OCI-LY3 (cell line): ENCODE results near the gene CARD19.
"Not testable (repeated sequence)": the region's sequence is repeated elsewhere in the genome, so short reads cannot be mapped to it uniquely, and the experiment has no call there.

Experiments
- H2AFZ ChIP-seq: fragments of 200-600, 300-600 bp; shearing (Covaris generic); 2 replicates; pipeline ENCODE4 v1.6.0; 2014; ENCODE audit warnings: antibody characterized with exemption, low read depth, low read length
- H3K27ac ChIP-seq: fragments of 200-600, 300-600 bp; sonication (generic); 2 replicates; pipeline ENCODE4 v1.5.1; 2014; ENCODE audit warnings: mild to moderate bottlenecking, low read length, moderate library complexity, mixed read lengths
- H3K27me3 ChIP-seq: fragments of 200-600, 300-600 bp; sonication (generic); 2 replicates; pipeline ENCODE4 v1.6.1; 2014; ENCODE audit warnings: low read depth, low read length, mixed read lengths
- H3K36me3 ChIP-seq: fragments of 200-600, 300-600 bp; sonication (generic); replicated peaks from 2 replicates; pipeline ENCODE3; 2014; ENCODE audit warnings: low read depth, low read length, mixed read lengths
- H3K4me1 ChIP-seq: fragments of 300-600, 200-600 bp; sonication (generic); 2 replicates; pipeline ENCODE4 v1.6.1; 2014; ENCODE audit warnings: low read length, mixed read lengths
- H3K4me2 ChIP-seq: fragments of 200-600, 300-600 bp; sonication (generic); 2 replicates; pipeline ENCODE4 v1.6.1; 2014; ENCODE audit warnings: low read length, mixed read lengths
- H3K4me3 ChIP-seq: fragments of 300-600, 200-600 bp; sonication (generic); 2 replicates; pipeline ENCODE4 v1.5.1; 2014; ENCODE audit warnings: antibody characterized with exemption, mild to moderate bottlenecking, low read length, moderate library complexity
- H3K79me2 ChIP-seq: fragments of 300-600, 200-600 bp; shearing (Covaris generic); 2 replicates; pipeline ENCODE4 v1.6.1; 2014; ENCODE audit warnings: mild to moderate bottlenecking, low read length, mixed read lengths
- H3K9ac ChIP-seq: fragments of 300-600, 200-600 bp; shearing (Covaris generic); 2 replicates; pipeline ENCODE4 v1.6.0; 2014; ENCODE audit warnings: mild to moderate bottlenecking, low read length, moderate library complexity
- H3K9me3 ChIP-seq: fragments of 200-600, 300-600 bp; shearing (Covaris generic); 2 replicates; pipeline ENCODE4 v1.6.1; 2014; ENCODE audit warnings: low read length, mixed read lengths; ENCODE audit not compliant: insufficient read depth
- H4K20me1 ChIP-seq: fragments of 200-600, 300-600 bp; sonication (generic); 2 replicates; pipeline ENCODE4 v1.6.1; 2016; ENCODE audit warnings: low read length, mixed read lengths; ENCODE audit not compliant: insufficient read depth
- EZH2phosphoT487 ChIP-seq: fragments of 200-600 bp; shearing (Covaris generic); IDR thresholded peaks from 2 replicates; pipeline ENCODE4 v1.6.1; 2018; ENCODE audit warnings: antibody characterized with exemption, mixed run types, low read depth
- TF ChIP-seq, protein P1 (sequence below): fragments of 200-600, 300-600 bp; sonication (generic); IDR thresholded peaks from 2 replicates; pipeline ENCODE4 v1.5.1; 2014; ENCODE audit warnings: antibody characterized with exemption, low read length, low read depth

The CARD19 gene

DNA sequence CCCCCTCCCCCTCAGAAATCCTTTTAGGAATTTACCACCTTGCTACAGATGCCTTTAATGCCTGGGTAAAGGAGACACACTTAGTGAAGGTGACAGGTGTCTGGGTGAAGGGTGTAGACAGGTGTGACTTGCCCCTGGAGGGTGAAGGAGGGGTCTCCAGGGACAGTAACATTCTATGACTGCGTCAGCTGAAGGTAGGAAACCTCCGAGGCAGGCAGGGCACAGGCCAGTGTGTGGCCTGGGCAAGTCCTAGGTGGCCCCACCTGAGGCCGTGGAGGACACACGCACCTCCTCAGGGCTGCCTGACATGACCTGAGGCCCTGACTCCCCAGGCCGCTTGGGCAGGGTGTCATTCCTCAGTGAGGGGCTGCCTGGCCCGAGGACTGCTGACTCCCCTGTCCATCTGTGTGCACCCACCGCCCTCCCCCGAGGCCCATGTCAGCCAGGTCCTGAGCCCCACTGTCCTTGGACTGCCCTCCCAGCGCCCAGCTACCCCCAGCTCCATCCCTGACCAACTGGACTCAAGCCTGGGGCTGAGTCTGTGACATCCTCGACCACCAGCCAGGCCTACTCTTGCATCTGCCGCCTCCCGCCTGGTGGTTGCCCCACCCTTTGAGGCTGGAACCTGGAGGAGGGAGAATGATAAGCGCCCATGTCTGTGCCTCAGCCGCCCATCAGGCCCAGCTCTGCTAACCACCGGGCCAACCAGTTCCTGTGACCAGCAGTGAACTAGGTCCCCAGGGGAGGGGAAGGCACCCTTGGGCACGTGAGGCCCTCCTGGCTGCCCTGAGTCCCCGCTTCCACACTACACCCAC lies 18.4 kb downstream of the CARD19 start:
- Histone ChIP-seq H3K9ac (no peak overlapping the region), H3K4me2 (no peak overlapping the region)
- TF ChIP-seq EZH2phosphoT487: no peak
- TF ChIP-seq, protein P1, sequence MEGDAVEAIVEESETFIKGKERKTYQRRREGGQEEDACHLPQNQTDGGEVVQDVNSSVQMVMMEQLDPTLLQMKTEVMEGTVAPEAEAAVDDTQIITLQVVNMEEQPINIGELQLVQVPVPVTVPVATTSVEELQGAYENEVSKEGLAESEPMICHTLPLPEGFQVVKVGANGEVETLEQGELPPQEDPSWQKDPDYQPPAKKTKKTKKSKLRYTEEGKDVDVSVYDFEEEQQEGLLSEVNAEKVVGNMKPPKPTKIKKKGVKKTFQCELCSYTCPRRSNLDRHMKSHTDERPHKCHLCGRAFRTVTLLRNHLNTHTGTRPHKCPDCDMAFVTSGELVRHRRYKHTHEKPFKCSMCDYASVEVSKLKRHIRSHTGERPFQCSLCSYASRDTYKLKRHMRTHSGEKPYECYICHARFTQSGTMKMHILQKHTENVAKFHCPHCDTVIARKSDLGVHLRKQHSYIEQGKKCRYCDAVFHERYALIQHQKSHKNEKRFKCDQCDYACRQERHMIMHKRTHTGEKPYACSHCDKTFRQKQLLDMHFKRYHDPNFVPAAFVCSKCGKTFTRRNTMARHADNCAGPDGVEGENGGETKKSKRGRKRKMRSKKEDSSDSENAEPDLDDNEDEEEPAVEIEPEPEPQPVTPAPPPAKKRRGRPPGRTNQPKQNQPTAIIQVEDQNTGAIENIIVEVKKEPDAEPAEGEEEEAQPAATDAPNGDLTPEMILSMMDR: no peak

DNA sequence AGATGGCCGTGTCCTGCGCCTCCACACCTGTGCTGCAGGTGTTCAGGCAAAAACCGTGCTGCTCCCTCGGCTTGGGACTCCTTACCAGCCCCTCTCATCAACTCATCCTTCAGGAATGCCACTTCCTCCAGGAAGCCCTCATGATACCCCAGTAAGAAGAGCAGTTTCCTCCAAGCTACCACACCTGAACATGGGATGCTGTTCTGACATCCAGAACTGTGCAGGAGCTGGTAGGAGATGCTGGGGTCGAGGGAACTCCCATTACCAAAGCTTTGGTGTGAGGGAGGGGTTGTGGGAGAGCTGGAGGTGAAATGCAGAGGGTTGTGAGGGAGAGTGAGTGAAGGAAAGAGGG lies 18.9 kb downstream of the CARD19 start:
- Histone ChIP-seq H3K27ac (no peak overlapping the region), H3K27me3 (no peaks in the 10 kb centered on the region), H2AFZ (no peak overlapping the region), H3K9me3 (no peaks in the 10 kb centered on the region), H3K79me2 (no peaks in the 10 kb centered on the region), H3K4me2 (no peak overlapping the region), H3K4me3 (no peak overlapping the region), H3K9ac (no peak overlapping the region), H3K4me1 (peaks cover 12% of the 10 kb centered on the region), H4K20me1 (no peaks in the 10 kb centered on the region), H3K36me3 (no peaks in the 10 kb centered on the region)
- TF ChIP-seq EZH2phosphoT487: no peak
- TF ChIP-seq, protein P1: no peak

More for the DNA sequence above, 18.4 kb downstream of the CARD19 start:
- Histone ChIP-seq H3K9me3 (no peaks in the 10 kb centered on the region), H3K27ac (no peak overlapping the region), H3K27me3 (no peaks in the 10 kb centered on the region), H3K36me3 (no peaks in the 10 kb centered on the region), H4K20me1 (no peaks in the 10 kb centered on the region), H3K4me1 (peaks cover 12% of the 10 kb centered on the region), H3K4me3 (no peak overlapping the region), H3K79me2 (no peaks in the 10 kb centered on the region), H2AFZ (no peak overlapping the region)

DNA sequence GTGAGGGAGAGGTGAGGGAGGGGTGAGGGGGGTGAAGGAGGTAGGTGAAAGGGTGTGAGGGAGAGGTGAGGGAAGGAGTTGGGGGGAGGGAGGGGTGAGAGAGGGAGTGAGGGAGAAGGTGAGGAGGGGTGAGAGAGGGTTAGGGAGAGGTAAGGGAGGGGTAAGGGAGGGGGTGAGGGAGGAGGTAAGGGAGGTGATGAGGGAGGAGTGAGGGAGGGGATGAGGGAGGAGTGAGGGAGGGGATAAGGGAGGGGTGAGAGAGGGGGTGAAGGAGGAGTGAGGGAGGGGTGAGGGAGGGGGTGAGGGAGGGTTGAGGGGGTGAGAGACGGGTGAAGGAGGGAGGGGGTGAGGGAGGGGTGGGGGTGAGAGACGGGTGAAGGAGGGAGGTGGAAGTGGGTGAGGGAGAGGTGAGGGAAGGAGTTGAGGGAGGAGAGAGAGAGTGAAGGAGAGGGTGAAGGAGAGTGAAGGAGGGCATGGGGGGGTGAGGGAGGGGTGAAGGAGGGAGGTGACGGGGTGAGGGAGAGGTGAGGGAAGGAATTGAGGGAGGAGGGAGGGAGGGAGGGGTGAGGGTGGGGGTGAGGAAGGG lies 19.6 kb downstream of the CARD19 start:
- Histone ChIP-seq H3K36me3 (no peaks in the 10 kb centered on the region), H3K79me2 (no peaks in the 10 kb centered on the region), H3K9ac (no peak overlapping the region), H3K9me3 (no peaks in the 10 kb centered on the region), H3K27me3 (no peaks in the 10 kb centered on the region), H2AFZ (no peak overlapping the region), H3K4me1 (peaks cover 12% of the 10 kb centered on the region), H4K20me1 (no peaks in the 10 kb centered on the region), H3K4me3 (no peak overlapping the region), H3K4me2 (no peak overlapping the region), H3K27ac (no peak overlapping the region)
- TF ChIP-seq, protein P1: no peak
- TF ChIP-seq EZH2phosphoT487: no peak

DNA sequence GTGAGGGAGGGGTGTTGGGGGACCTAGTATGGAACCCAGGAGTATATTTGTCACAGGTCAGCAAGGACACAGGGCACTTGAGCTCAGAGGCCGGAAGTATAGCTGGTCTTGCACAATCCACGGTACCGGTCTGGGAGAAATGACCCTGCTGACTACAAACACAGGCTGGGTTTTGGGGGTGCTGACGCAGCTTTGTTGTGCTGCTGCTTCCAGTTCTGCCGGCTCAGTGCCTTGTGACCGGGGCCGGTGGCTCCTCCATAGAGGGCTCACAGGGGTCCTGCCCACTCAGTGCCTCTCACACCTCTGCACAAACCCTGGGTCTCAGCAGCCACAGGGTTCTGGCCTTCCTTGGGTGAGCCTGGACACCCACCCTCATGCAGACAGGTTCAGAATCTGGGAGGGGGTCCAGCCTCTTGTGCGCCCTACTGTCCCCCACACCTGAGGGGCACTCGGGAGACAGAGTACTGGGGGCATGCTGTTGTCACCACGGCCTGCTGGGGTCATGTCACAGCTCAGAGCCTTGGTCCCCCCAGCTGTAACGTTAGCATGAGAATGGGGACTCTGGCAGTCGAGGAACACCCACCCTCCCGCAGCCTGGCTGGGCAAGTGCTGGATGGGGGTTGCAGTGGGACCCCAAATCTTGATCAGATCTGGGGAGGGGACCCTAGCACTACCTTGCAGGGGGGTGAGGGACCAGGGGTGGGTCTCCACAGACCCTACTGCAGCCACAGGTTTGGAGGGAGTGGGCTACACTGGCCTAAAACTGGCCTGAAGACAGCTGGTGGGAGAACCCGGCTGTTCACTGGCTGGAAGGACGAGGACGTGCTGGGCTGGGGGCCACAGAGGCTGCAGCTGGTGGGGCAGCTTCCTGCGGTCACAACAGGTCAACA lies 20.3 kb downstream of the CARD19 start:
- H3K79me2 ChIP-seq: no peaks in the 10 kb centered on the region
- peaks cover 12% of the 10 kb centered on the region for H3K4me1 ChIP-seq
- H2AFZ ChIP-seq: no peak overlapping the region
- H3K4me3 ChIP-seq: no peak overlapping the region
- H3K27ac ChIP-seq: no peak overlapping the region
- H3K36me3 ChIP-seq: no peaks in the 10 kb centered on the region
- no peak overlapping the region for H3K4me2 ChIP-seq
- no peaks in the 10 kb centered on the region for H3K9me3 ChIP-seq
- H3K9ac ChIP-seq: no peak overlapping the region
- no peaks in the 10 kb centered on the region for H4K20me1 ChIP-seq
- no peaks in the 10 kb centered on the region for H3K27me3 ChIP-seq
- TF ChIP-seq EZH2phosphoT487: no peak
- TF ChIP-seq, protein P1: no peak

DNA sequence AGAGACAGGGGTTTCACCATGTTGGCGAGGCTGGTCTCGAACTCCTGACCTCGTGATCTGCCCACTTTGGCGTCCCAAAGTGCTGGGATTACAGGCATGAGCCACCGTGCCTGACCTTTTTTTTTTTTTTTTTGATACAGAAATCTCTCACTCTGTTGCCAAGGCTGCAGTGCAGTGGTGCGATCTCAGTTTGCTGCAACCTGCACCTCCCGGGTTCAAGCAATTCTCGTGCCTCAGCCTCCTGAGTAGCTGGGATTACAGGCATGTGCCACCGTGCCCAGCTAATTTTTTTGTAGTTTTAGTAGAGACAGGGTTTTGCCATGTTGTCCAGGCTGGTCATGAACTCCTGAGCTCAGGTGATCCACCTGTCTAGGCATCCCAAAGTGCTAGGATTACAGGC lies 21.5 kb downstream of the CARD19 start:
- not testable (repeated sequence) for H3K79me2 ChIP-seq, H3K27ac ChIP-seq, H3K27me3 ChIP-seq, H3K9me3 ChIP-seq, H3K4me3 ChIP-seq, H4K20me1 ChIP-seq, H3K4me2 ChIP-seq, H3K9ac ChIP-seq, H2AFZ ChIP-seq, H3K36me3 ChIP-seq
- H3K4me1 ChIP-seq: peaks cover 12% of the 10 kb centered on the region
